Globus pallidus (tissue), 1 donor: ENCODE data around the gene PPP1R1A.

Source experiments
- DNase-seq: peaks from one replicate; pipeline ENCODE4 v3.0.0-alpha.2; 2015; ENCODE audit warnings: low spot score

The PPP1R1A gene

DNA sequence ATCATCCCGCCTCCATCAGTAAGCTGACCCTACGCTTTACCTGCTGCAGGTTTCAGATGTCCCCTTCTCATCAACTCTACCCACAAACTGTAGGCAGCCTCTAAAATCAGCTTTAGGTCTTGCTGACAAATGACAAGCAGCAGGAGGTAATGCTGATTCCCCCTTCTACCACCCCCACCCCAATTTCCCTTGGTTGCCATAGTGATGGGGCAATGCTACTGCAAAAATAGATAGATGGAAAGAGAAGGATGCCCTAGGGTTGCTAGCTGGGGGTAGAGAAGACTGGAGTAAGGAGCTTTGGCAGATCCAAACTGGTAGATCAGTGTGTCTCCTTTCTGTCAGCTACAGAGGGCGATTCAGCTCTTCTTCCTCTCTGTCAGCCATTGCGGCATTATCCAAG, 58.9 kb downstream of the PPP1R1A start:
- no peak for DNase-seq
